Measurements from ENCODE around the gene MSANTD2. TPM values are rescaled to one million over a fixed set of nuclear protein-coding genes. Genes with fewer than 3 reads are reported as not detected.

The MSANTD2 gene
- total RNA-seq, 1 experiment from 2014 or later, result 32.6 TPM

DNA sequence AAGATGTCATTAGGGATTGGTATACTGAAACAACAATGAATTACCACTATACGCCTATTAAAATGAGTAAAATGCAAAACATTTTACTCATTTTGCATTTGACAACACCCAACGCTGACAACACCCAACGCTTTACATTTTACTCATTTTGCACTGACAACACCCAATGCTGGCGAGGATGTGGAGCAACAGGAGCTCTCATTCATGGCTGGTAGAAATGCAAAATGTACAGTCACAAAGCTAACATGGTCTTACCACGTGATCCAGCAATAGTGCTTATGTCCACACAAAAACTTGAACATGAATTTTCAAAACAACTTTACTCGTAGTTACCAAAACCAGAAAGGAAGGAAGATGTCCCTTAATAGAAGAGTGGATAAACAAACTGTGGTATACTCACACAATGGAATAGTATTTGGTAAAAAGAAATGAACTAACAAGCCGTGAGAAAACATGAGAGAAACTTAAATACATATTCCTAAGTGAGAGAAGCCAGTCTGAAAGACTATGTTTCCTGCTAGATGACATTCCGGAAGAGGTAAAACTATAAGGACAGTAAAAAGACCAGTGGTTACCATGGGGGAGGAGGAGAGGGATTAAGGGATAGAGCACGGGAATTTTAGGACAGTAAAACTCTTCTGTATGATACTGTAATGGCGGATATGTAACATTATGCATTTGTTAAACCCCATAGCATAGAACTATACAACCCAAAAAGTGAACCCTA, 11.4 kb upstream of the MSANTD2 start:
- Histone ChIP-seq H4K20me1 (ENCODE audit: low read length) (no peaks in the 10 kb centered on the region), H3K79me2 (ENCODE audit: low read length) (no peaks in the 10 kb centered on the region), H2AFZ (ENCODE audit: low read length) (no peak overlapping the region), H3K9me3 (ENCODE audit: low read length) (no peaks in the 10 kb centered on the region), H3K4me3 (ENCODE audit: low read length) (no peak overlapping the region), H3F3A (ENCODE audit: low read length, unreplicated experiment) (no peaks in the 10 kb centered on the region), H3K9ac (ENCODE audit: low read length) (no peak overlapping the region), H3K36me3 (ENCODE audit: low read depth, low read length) (no peaks in the 10 kb centered on the region), H3K4me1 (ENCODE audit: insufficient read depth, low read length) (peaks cover 36% of the 10 kb centered on the region), H3K27ac (ENCODE audit: low read length) (no peak overlapping the region), H3K4me2 (ENCODE audit: low read length) (no peak overlapping the region), H3K27me3 (ENCODE audit: low read length) (no peaks in the 10 kb centered on the region), H3K9me2 (replicated peaks; ENCODE audit: low read length) (no peaks in the 10 kb centered on the region)
- BruUV-seq (replicated peaks), result no TSS peak
- ATAC-seq (no peak), DNase-seq (no peak)
- CTCF ChIA-PET, result no interaction called here
- POLR2A ChIA-PET (ENCODE audit: unreplicated experiment), result no interaction called here
- no peak for TF ChIP-seq EZH2phosphoT487 (IDR thresholded peaks at IDR 0.05; ENCODE audit: borderline replicate concordance, low read length)
- no peak for TF ChIP-seq CTCF (conservative IDR thresholded peaks at IDR 0.05; ENCODE audit: low read depth, low read length)
- no peak for TF ChIP-seq EZH2 (IDR thresholded peaks at IDR 0.05; ENCODE audit: low read length, unreplicated experiment)
- intact Hi-C loops (cut with micrococcal nuclease), result no loop called here

GRCh38 chr11:124807660-124808270, 7.6 kb upstream of the MSANTD2 start:
- H3K9me3 ChIP-seq (ENCODE audit: low read length), result no peaks in the 10 kb centered on the region
- intact Hi-C loops (cut with micrococcal nuclease), result no loop called here
- no peak for TF ChIP-seq EZH2 (IDR thresholded peaks at IDR 0.05; ENCODE audit: low read length, unreplicated experiment)
- no peaks in the 10 kb centered on the region for H3K36me3 ChIP-seq (ENCODE audit: low read depth, low read length)
- H3F3A ChIP-seq (ENCODE audit: low read length, unreplicated experiment), result no peaks in the 10 kb centered on the region
- no peak overlapping the region for H3K9ac ChIP-seq (ENCODE audit: low read length)
- ChIA-PET POLR2A (ENCODE audit: unreplicated experiment) (no interaction called here), CTCF (no interaction called here)
- H3K9me2 ChIP-seq (replicated peaks; ENCODE audit: low read length), result no peaks in the 10 kb centered on the region
- no peak overlapping the region for H3K4me2 ChIP-seq (ENCODE audit: low read length)
- H3K79me2 ChIP-seq (ENCODE audit: low read length), result no peaks in the 10 kb centered on the region
- H4K20me1 ChIP-seq (ENCODE audit: low read length), result no peaks in the 10 kb centered on the region
- no TSS peak for BruUV-seq (replicated peaks)
- no peak overlapping the region for H2AFZ ChIP-seq (ENCODE audit: low read length)
- DNase-seq, result no peak
- H3K27me3 ChIP-seq (ENCODE audit: low read length), result no peaks in the 10 kb centered on the region
- no peak overlapping the region for H3K4me3 ChIP-seq (ENCODE audit: low read length)
- H3K4me1 ChIP-seq (ENCODE audit: insufficient read depth, low read length), result peaks cover 14% of the 10 kb centered on the region
- H3K27ac ChIP-seq (ENCODE audit: low read length), result no peak overlapping the region
- no peak for ATAC-seq

- Histone ChIP-seq H3K4me1 (ENCODE audit: insufficient read depth, low read length) (peaks cover 9% of the 10 kb centered on the region), H3K9ac (ENCODE audit: low read length) (no peak overlapping the region), H2AFZ (ENCODE audit: low read length) (no peak overlapping the region), H3K27me3 (ENCODE audit: low read length) (no peaks in the 10 kb centered on the region), H3K4me3 (ENCODE audit: low read length) (no peak overlapping the region), H3K36me3 (ENCODE audit: low read depth, low read length) (no peaks in the 10 kb centered on the region), H3K9me2 (replicated peaks; ENCODE audit: low read length) (no peaks in the 10 kb centered on the region), H3K27ac (ENCODE audit: low read length) (no peak overlapping the region), H3F3A (ENCODE audit: low read length, unreplicated experiment) (no peaks in the 10 kb centered on the region), H3K9me3 (ENCODE audit: low read length) (no peaks in the 10 kb centered on the region), H3K4me2 (ENCODE audit: low read length) (no peak overlapping the region), H4K20me1 (ENCODE audit: low read length) (no peaks in the 10 kb centered on the region), H3K79me2 (ENCODE audit: low read length) (no peaks in the 10 kb centered on the region)
- CTCF ChIA-PET, result no interaction called here
- DNase-seq (no peak), ATAC-seq (no peak; the same call in 1 of the 2 replicates)
- intact Hi-C loops (cut with micrococcal nuclease), result no loop called here
- no peak for TF ChIP-seq EZH2 (IDR thresholded peaks at IDR 0.05; ENCODE audit: low read length, unreplicated experiment)
- no peak for TF ChIP-seq EZH2phosphoT487 (IDR thresholded peaks at IDR 0.05; ENCODE audit: borderline replicate concordance, low read length)
- no peak for TF ChIP-seq CTCF (conservative IDR thresholded peaks at IDR 0.05; ENCODE audit: low read depth, low read length)
- no TSS peak for BruUV-seq (replicated peaks)
- POLR2A ChIA-PET (ENCODE audit: unreplicated experiment), result no interaction called here
Measured at GRCh38 chr11:124807201-124807600, 7.0 kb upstream of the MSANTD2 start.

Data from PC-3 (cell line).